GM18870 (cell line): ENCODE measurements around the gene SLC16A10.
"Not testable (repeated sequence)": the region's sequence is repeated elsewhere in the genome, so short reads cannot be mapped to it uniquely, and the experiment has no call there.

ENCODE experiments used
- ATAC-seq: cut with Tn5 transposase; IDR thresholded peaks from one replicate; pipeline ENCODE4 v1.9.1; 2021; ENCODE audit warnings: moderate library complexity; ENCODE audit not compliant: unreplicated experiment

Gene SLC16A10

GRCh38 chr6:111087106-111087835, at the start of gene SLC16A10:
Gene SLC16A10 (plus strand): TSS chr6:111087503. CDS start chr6:111087753, 250 bp downstream.
- peak; percentile 48 for ATAC-seq

- ATAC-seq: peak; percentile 58
Observed at GRCh38 chr6:111038534-111039252, 48.6 kb upstream of the SLC16A10 start.

GRCh38 chr6:111041917-111042316, 45.4 kb upstream of the SLC16A10 start:
- no peak for ATAC-seq

- ATAC-seq: no peak
Observed at GRCh38 chr6:111047244-111047643, 40.1 kb upstream of the SLC16A10 start.

- ATAC-seq: no peak
Observed at GRCh38 chr6:111050261-111051023, 36.9 kb upstream of the SLC16A10 start.

GRCh38 chr6:111052171-111052570, 35.1 kb upstream of the SLC16A10 start:
- ATAC-seq: no peak

GRCh38 chr6:111057074-111057752, 30.1 kb upstream of the SLC16A10 start:
- no peak for ATAC-seq

- no peak for ATAC-seq
Observed at GRCh38 chr6:111061508-111061907, 25.8 kb upstream of the SLC16A10 start.

- not testable (repeated sequence) for ATAC-seq
Observed at GRCh38 chr6:111061985-111062384, 25.3 kb upstream of the SLC16A10 start.

- ATAC-seq: not testable (repeated sequence)
Observed at GRCh38 chr6:111062860-111063259, 24.4 kb upstream of the SLC16A10 start.

- ATAC-seq: no peak
Observed at GRCh38 chr6:111068109-111068865, 19.0 kb upstream of the SLC16A10 start.

- ATAC-seq: no peak
Observed at GRCh38 chr6:111068866-111069234, 18.5 kb upstream of the SLC16A10 start.

GRCh38 chr6:111069382-111070104, 17.8 kb upstream of the SLC16A10 start:
- no peak for ATAC-seq

GRCh38 chr6:111070105-111071005, 16.9 kb upstream of the SLC16A10 start:
- ATAC-seq: no peak

GRCh38 chr6:111072801-111073360, 14.4 kb upstream of the SLC16A10 start:
- ATAC-seq: no peak

- ATAC-seq: no peak
Observed at GRCh38 chr6:111074311-111074710, 13.0 kb upstream of the SLC16A10 start.

GRCh38 chr6:111076024-111076695, 11.1 kb upstream of the SLC16A10 start:
- ATAC-seq: peak; percentile 50

- no peak for ATAC-seq
Observed at GRCh38 chr6:111080698-111081097, 6.6 kb upstream of the SLC16A10 start.
